Erythroblast (primary cell): Measurements from ENCODE around the gene FBXO42.
A peak's percentile ranks its signal among the peaks of the same experiment; 100 is the strongest.

Experiments
- GATA1 ChIP-seq: IDR thresholded peaks from 2 replicates; pipeline ENCODE4 v1.6.1; 2011; ENCODE audit warnings: low read depth, mild to moderate bottlenecking, control low read depth, low read length, moderate library complexity
- POLR2A ChIP-seq: IDR thresholded peaks from 2 replicates; pipeline ENCODE4 v1.6.1; 2011; ENCODE audit warnings: mild to moderate bottlenecking, low read length

- TF ChIP-seq POLR2A (peak; percentile 93), GATA1 (no peak)
Observed at GRCh38 chr1:16351994-16352841, at the start of gene FBXO42.
